ENCODE measurements around the gene SIVA1. TPM values are rescaled to one million over a fixed set of nuclear protein-coding genes. Genes with fewer than 3 reads are reported as not detected.

SIVA1 gene
- total and polyA plus RNA-seq, 4 donors: 67.5 to 212 (median 128) TPM

- Histone ChIP-seq H3K9me3 (ENCODE audit: control insufficient read depth in 4 of 4, insufficient read depth in 3 of 4, low read length in 3 of 4) (no peaks in the 10 kb centered on the region), H3K27ac (ENCODE audit: low read depth in 1 of 2, low read length in 1 of 2) (peak overlapping the region; percentile 78 to 95), H3K36me3 (ENCODE audit: control insufficient read depth in 4 of 4, insufficient read depth in 4 of 4, low read length in 4 of 4) (peaks cover 0 to 2% (median 0%) of the 10 kb centered on the region in 4 donors), H3K4me3 (no peak overlapping the region), H3K9ac (ENCODE audit: insufficient read depth in 1 of 2, low read length in 2 of 2) (no peak overlapping the region), H3K27me3 (ENCODE audit: control insufficient read depth in 3 of 3, insufficient read depth in 3 of 3, low read length in 2 of 3) (no peaks in the 10 kb centered on the region), H3K4me1 (ENCODE audit: control insufficient read depth in 5 of 5, insufficient read depth in 5 of 5, low read length in 5 of 5) (peaks cover 0 to 19% (median 8%) of the 10 kb centered on the region in 5 donors)
- DNase-seq (no peak), ATAC-seq (ENCODE audit: insufficient read depth, low FRiP score) (no peak)
- TF ChIP-seq CTCF (IDR thresholded peaks at IDR 0.05; ENCODE audit: control extremely low read depth, extremely low read depth): no peak
- 89 to 93% methylated on average over 31 of the region's 31 CpGs for WGBS, 2 donors
Observed at GRCh38 chr14:104734991-104735779, 17.8 kb upstream of the SIVA1 start.

GRCh38 chr14:104735830-104736642 is 16.9 kb upstream of the SIVA1 start:
- Histone ChIP-seq H3K9me3 (ENCODE audit: control insufficient read depth in 4 of 4, insufficient read depth in 3 of 4, low read length in 3 of 4) (no peaks in the 10 kb centered on the region), H3K9ac (ENCODE audit: insufficient read depth in 1 of 2, low read length in 2 of 2) (peak overlapping the region in 1 of 2 donors; percentile 42), H3K27ac (ENCODE audit: low read depth in 1 of 2, low read length in 1 of 2) (peak overlapping the region; percentile 78 to 95), H3K27me3 (ENCODE audit: control insufficient read depth in 3 of 3, insufficient read depth in 3 of 3, low read length in 2 of 3) (no peaks in the 10 kb centered on the region), H3K4me3 (no peak overlapping the region), H3K36me3 (ENCODE audit: control insufficient read depth in 4 of 4, insufficient read depth in 4 of 4, low read length in 4 of 4) (peaks cover 0 to 4% (median 0%) of the 10 kb centered on the region in 4 donors), H3K4me1 (ENCODE audit: control insufficient read depth in 5 of 5, insufficient read depth in 5 of 5, low read length in 5 of 5) (peaks cover 0 to 19% (median 8%) of the 10 kb centered on the region in 5 donors)
- TF ChIP-seq CTCF (IDR thresholded peaks at IDR 0.05; ENCODE audit: control extremely low read depth, extremely low read depth): no peak
- ATAC-seq (ENCODE audit: insufficient read depth, low FRiP score): peak; percentile 76
- peak; percentile 85 to 93 (median 88) for DNase-seq
- 29 to 33% methylated on average over 25 to 26 of the region's 26 CpGs for WGBS, 2 donors

- Histone ChIP-seq H3K36me3 (ENCODE audit: control insufficient read depth in 4 of 4, insufficient read depth in 4 of 4, low read length in 4 of 4) (peaks cover 0 to 4% (median 1%) of the 10 kb centered on the region in 4 donors), H3K9ac (ENCODE audit: insufficient read depth in 1 of 2, low read length in 2 of 2) (no peak overlapping the region), H3K9me3 (ENCODE audit: control insufficient read depth in 4 of 4, insufficient read depth in 3 of 4, low read length in 3 of 4) (no peaks in the 10 kb centered on the region), H3K27ac (ENCODE audit: low read depth in 1 of 2, low read length in 1 of 2) (no peak overlapping the region), H3K4me1 (ENCODE audit: control insufficient read depth in 5 of 5, insufficient read depth in 5 of 5, low read length in 5 of 5) (peaks cover 0 to 15% (median 8%) of the 10 kb centered on the region in 5 donors), H3K4me3 (no peak overlapping the region), H3K27me3 (ENCODE audit: control insufficient read depth in 3 of 3, insufficient read depth in 3 of 3, low read length in 2 of 3) (no peaks in the 10 kb centered on the region)
- DNase-seq: no peak
- ATAC-seq (ENCODE audit: insufficient read depth, low FRiP score): no peak
- TF ChIP-seq CTCF (IDR thresholded peaks at IDR 0.05; ENCODE audit: control extremely low read depth, extremely low read depth): no peak
- WGBS, 2 donors: 95 to 96% methylated on average over 18 of the region's 18 CpGs
Observed at GRCh38 chr14:104738375-104739019, 14.4 kb upstream of the SIVA1 start.
